HFF-Myc (cell line): ENCODE results near the gene CYP2C8.

ENCODE experiments used
- DNase-seq: peaks from one replicate; pipeline ENCODE4 v3.0.0-alpha.2; 2011; ENCODE audit warnings: low read depth; ENCODE audit errors: extremely low read depth
- H3K4me3 ChIP-seq: replicated peaks from 2 replicates; pipeline ENCODE4 v1.5.1; 2011; ENCODE audit warnings: low read depth, mild to moderate bottlenecking, control low read depth, low read length
- CTCF ChIP-seq: IDR thresholded peaks from 2 replicates; pipeline ENCODE4 v1.5.1; 2012; ENCODE audit warnings: mild to moderate bottlenecking, low read depth, low read length, control low read depth; ENCODE audit errors: missing control alignments

CYP2C8 gene

DNA sequence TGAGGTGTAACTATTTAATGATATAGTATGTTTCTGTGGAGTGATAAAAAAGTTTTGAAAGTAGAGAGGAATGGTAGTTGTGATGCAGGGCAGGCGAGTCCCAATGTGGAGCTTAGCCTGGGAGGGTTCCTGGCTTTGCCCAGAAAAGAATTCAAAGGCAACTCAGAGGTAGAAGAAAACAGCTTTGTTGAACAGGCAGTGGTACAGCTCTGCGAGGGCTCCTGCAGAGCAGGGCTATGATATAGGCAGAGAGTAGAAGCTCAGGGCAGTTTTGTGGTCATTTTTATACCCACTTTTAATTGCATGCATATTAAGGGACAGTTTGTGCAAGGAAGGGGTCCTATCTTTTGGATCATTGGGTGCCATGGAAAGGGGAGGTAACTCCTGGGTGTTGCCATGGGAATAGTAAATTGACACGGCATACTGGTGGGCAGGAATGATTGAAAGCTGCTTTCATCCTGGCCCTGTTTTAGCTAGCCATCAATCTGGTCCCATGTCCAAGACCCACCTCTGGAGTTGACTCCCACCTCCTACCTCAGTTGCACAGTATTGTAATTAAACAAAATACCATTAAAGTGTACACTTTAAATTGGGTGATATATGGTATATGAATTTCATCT lies 12.4 kb downstream of the CYP2C8 start:
- TF ChIP-seq CTCF: no peak
- no peak overlapping the region for H3K4me3 ChIP-seq
- DNase-seq: no peak

- DNase-seq: no peak
- no peak overlapping the region for H3K4me3 ChIP-seq
- TF ChIP-seq CTCF: no peak
These were observed 19.4 kb downstream of the CYP2C8 start for GRCh38 chr10:95049919-95050318.

GRCh38 chr10:95048206-95048605 lies 21.1 kb downstream of the CYP2C8 start:
- no peak for TF ChIP-seq CTCF
- no peak overlapping the region for H3K4me3 ChIP-seq
- DNase-seq: no peak

- no peak for DNase-seq
- no peak for TF ChIP-seq CTCF
- no peak overlapping the region for H3K4me3 ChIP-seq
These were observed 30.0 kb downstream of the CYP2C8 start for GRCh38 chr10:95039281-95039680.

DNA sequence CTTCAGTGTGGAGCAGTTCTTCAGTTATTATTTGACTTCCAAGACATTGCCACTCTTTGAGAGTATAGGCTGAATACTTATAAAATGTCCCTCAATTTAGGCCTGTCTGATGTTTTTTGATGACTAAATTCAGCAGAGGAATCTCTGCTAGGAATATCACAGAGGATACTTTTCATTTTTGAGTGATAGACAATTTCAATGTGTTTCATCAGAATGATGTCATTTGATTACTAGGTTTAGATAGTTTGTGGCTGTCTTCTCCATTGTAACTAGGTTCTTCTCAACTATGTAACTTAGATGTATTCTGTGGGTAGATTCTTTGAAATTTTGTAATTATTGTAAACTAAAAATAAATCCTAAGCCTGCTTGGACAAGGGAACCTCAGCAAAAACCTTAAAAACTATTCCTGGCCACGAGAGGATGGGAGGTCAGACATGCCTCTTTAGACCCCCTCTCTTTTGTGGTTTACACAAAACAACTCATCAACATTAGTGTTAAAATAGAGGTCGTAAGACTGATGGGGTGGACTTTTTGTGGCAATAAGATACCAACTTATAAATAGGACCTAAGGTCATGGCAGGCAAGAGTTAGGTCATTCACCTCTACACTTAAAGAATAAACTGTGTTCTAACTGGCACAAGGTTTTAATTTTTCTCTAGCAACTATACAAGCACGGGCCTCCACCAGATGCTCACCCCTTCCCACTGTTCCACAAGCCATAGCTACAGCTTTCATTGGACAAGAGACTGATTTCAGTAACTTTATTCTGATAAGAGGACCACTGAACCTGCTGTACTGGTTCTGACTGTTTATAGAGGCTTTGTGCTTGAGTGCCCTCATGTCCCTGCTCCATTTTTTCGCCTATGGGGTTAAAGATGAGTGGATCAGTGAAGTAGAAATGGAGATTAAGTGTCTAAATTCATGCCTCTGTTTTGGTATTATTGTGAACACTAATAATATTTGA lies 33.7 kb downstream of the CYP2C8 start:
- TF ChIP-seq CTCF: no peak
- H3K4me3 ChIP-seq: no peak overlapping the region
- no peak for DNase-seq

DNA sequence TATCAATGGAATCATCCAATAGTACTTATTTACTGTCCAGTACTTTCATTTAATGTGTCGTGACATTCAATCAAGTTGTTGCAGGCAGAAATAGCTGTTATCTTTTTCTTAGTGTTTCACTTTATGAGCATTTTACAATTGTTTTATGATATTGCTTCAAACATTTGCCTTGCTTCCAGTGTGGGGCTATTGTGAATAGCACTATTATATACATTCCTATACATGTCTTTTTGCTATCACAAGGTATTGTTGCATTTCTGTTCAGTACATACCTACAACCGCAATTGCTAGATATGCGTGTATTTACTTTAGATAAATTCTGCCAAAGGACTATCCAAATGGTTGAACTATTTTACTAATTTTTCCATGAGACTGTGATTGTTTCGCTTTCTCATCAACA lies 34.9 kb downstream of the CYP2C8 start:
- DNase-seq: no peak
- no peak overlapping the region for H3K4me3 ChIP-seq
- no peak for TF ChIP-seq CTCF
